Right ventricle myocardium inferior (tissue), 1 donor: Measurements from ENCODE around the gene PEX16. TPM values are rescaled to one million over a fixed set of nuclear protein-coding genes. Genes with fewer than 3 reads are reported as not detected.
"Not testable (repeated sequence)": the region's sequence is repeated elsewhere in the genome, so short reads cannot be mapped to it uniquely, and the experiment has no call there.

ENCODE experiments used
- ATAC-seq: fragments of 200-7000 bp; cut with Tn5 transposase; one replicate; pipeline ENCODE4 v1.9.1; 2020; ENCODE audit warnings: mild to moderate bottlenecking, moderate library complexity
- DNase-seq: peaks from one replicate; pipeline ENCODE4 v3.0.0; 2021; ENCODE audit errors: missing footprints
- intact Hi-C: fragments of 100-400 bp; cut with DNase I; formaldehyde crosslinking; loops from one replicate; pipeline ENCODE4 v1.11.0; 2022
- total RNA-seq: library from RNA; stranded (reverse); fragmentation: NEBNext Ultra II Directional; extraction: Animal tissue kit (Norgen Biotek cat#: 25700); gene quantifications from one replicate; pipeline ENCODE4 v1.2.1, GENCODE V29; 2021
- donor health status: DM: no; HTN: yes; CAD: no; lungs with severe emphysema.

Gene PEX16
- total RNA-seq, 1 donor from 2014 or later = 10.4 TPM

- DNase-seq (no peak), ATAC-seq (no peak)
- intact Hi-C loops = no loop called here
These were observed 12.6 kb downstream of the PEX16 start for GRCh38 chr11:45905095-45905494.

GRCh38 chr11:45904309-45904915 lies 13.3 kb downstream of the PEX16 start:
- intact Hi-C loops = no loop called here
- DNase-seq = peak; percentile 13
- no peak for ATAC-seq

- DNase-seq (peak; percentile 61), ATAC-seq (no peak)
- intact Hi-C loops = no loop called here
These were observed 15.0 kb downstream of the PEX16 start for GRCh38 chr11:45902452-45903380.

- DNase-seq (peak; percentile 28), ATAC-seq (no peak)
- intact Hi-C loops = no loop called here
These were observed 16.1 kb downstream of the PEX16 start for GRCh38 chr11:45901626-45902025.

- DNase-seq (peak; percentile 72), ATAC-seq (no peak)
- intact Hi-C loops = no loop called here
These were observed 16.6 kb downstream of the PEX16 start for GRCh38 chr11:45900916-45901617.

GRCh38 chr11:45900175-45900800 lies 17.4 kb downstream of the PEX16 start:
- intact Hi-C loops = not testable (repeated sequence)
- DNase-seq = peak; percentile 67
- peak; percentile 6 for ATAC-seq

GRCh38 chr11:45899448-45900174 lies 18.1 kb downstream of the PEX16 start:
- peak; percentile 89 for ATAC-seq
- DNase-seq = peak; percentile 93
- intact Hi-C loops = no loop called here

- intact Hi-C loops = no loop called here
- DNase-seq (no peak), ATAC-seq (no peak)
These were observed 18.6 kb downstream of the PEX16 start for GRCh38 chr11:45899086-45899447.

GRCh38 chr11:45897556-45897955 lies 20.1 kb downstream of the PEX16 start:
- ATAC-seq (no peak), DNase-seq (no peak)
- intact Hi-C loops = no loop called here

- DNase-seq (peak; percentile 50), ATAC-seq (no peak)
These were observed 21.2 kb downstream of the PEX16 start for GRCh38 chr11:45896422-45896984.

GRCh38 chr11:45895553-45896259 lies 22.0 kb downstream of the PEX16 start:
- ATAC-seq (no peak), DNase-seq (peak; percentile 39)
- intact Hi-C loops = no loop called here

More at GRCh38 chr11:45896422-45896984, 21.2 kb downstream of the PEX16 start:
- intact Hi-C loops = no loop called here

GRCh38 chr11:45894555-45895247 lies 23.0 kb downstream of the PEX16 start:
- DNase-seq = peak; percentile 59
- intact Hi-C loops = no loop called here
- no peak for ATAC-seq

- intact Hi-C loops = no loop called here
- ATAC-seq (peak; percentile 30), DNase-seq (peak; percentile 34)
These were observed 24.8 kb downstream of the PEX16 start for GRCh38 chr11:45892856-45893255.

- ATAC-seq = no peak
- peak; percentile 55 for DNase-seq
- intact Hi-C loops = no loop called here
These were observed 26.7 kb downstream of the PEX16 start for GRCh38 chr11:45890886-45891550.

GRCh38 chr11:45889966-45890365 lies 27.7 kb downstream of the PEX16 start:
- intact Hi-C loops = no loop called here
- DNase-seq (no peak), ATAC-seq (no peak)

- DNase-seq (peak; percentile 37), ATAC-seq (no peak)
- intact Hi-C loops = no loop called here
These were observed 28.1 kb downstream of the PEX16 start for GRCh38 chr11:45889555-45889954.
